KMS-11 (cell line): Measurements from ENCODE around the gene MYH14.
"Not testable (repeated sequence)": the region's sequence is repeated elsewhere in the genome, so short reads cannot be mapped to it uniquely, and the experiment has no call there.

ENCODE experiments used
- H2AFZ ChIP-seq: fragments of 200-600 bp; sonication (generic); 2 replicates; pipeline ENCODE4 v1.6.1; 2016; ENCODE audit warnings: antibody characterized with exemption, mixed run types, low read depth
- H3K27ac ChIP-seq: fragments of 200-600 bp; sonication (generic); 2 replicates; pipeline ENCODE4 v1.6.1; 2016; ENCODE audit warnings: mild to moderate bottlenecking, mixed run types
- H3K27me3 ChIP-seq: fragments of 200-600 bp; sonication (generic); 2 replicates; pipeline ENCODE4 v1.6.1; 2017; ENCODE audit warnings: mild to moderate bottlenecking, low read depth, mixed run types, moderate library complexity; ENCODE audit not compliant: insufficient read depth
- H3K36me3 ChIP-seq: fragments of 200-600 bp; sonication (generic); 2 replicates; pipeline ENCODE4 v1.6.1; 2017; ENCODE audit warnings: mild to moderate bottlenecking, mixed run types; ENCODE audit not compliant: insufficient read depth
- H3K4me1 ChIP-seq: fragments of 200-600 bp; sonication (generic); 2 replicates; pipeline ENCODE4 v1.6.1; 2016; ENCODE audit warnings: mild to moderate bottlenecking, low read depth, mixed run types; ENCODE audit not compliant: poor library complexity, severe bottlenecking
- H3K4me2 ChIP-seq: fragments of 200-600 bp; sonication (generic); 2 replicates; pipeline ENCODE4 v1.7.0; 2016; ENCODE audit warnings: mild to moderate bottlenecking, mixed run types
- H3K4me3 ChIP-seq: fragments of 200-600 bp; sonication (generic); IDR thresholded peaks from 2 replicates; pipeline ENCODE4 v1.6.1; 2017; ENCODE audit warnings: low read depth, low read length, mixed read lengths; ENCODE audit not compliant: insufficient read depth
- H3K79me2 ChIP-seq: fragments of 200-600 bp; sonication (generic); 2 replicates; pipeline ENCODE4 v1.6.1; 2016; ENCODE audit warnings: low read depth, mixed run types; ENCODE audit not compliant: insufficient read depth
- H3K9ac ChIP-seq: fragments of 200-600 bp; sonication (generic); 2 replicates; pipeline ENCODE4 v1.6.1; 2016; ENCODE audit warnings: mild to moderate bottlenecking, mixed run types
- H4K20me1 ChIP-seq: fragments of 200-600 bp; sonication (generic); 2 replicates; pipeline ENCODE4 v1.6.1; 2016; ENCODE audit warnings: mild to moderate bottlenecking, mixed run types; ENCODE audit not compliant: insufficient read depth
- TF ChIP-seq, protein P1 (sequence below): fragments of 200-600 bp; sonication (generic); conservative IDR thresholded peaks from 2 replicates; pipeline ENCODE4 v1.6.1; 2017; ENCODE audit warnings: low read depth, mild to moderate bottlenecking, antibody characterized with exemption, low read length, moderate library complexity, mixed read lengths

Gene MYH14

DNA sequence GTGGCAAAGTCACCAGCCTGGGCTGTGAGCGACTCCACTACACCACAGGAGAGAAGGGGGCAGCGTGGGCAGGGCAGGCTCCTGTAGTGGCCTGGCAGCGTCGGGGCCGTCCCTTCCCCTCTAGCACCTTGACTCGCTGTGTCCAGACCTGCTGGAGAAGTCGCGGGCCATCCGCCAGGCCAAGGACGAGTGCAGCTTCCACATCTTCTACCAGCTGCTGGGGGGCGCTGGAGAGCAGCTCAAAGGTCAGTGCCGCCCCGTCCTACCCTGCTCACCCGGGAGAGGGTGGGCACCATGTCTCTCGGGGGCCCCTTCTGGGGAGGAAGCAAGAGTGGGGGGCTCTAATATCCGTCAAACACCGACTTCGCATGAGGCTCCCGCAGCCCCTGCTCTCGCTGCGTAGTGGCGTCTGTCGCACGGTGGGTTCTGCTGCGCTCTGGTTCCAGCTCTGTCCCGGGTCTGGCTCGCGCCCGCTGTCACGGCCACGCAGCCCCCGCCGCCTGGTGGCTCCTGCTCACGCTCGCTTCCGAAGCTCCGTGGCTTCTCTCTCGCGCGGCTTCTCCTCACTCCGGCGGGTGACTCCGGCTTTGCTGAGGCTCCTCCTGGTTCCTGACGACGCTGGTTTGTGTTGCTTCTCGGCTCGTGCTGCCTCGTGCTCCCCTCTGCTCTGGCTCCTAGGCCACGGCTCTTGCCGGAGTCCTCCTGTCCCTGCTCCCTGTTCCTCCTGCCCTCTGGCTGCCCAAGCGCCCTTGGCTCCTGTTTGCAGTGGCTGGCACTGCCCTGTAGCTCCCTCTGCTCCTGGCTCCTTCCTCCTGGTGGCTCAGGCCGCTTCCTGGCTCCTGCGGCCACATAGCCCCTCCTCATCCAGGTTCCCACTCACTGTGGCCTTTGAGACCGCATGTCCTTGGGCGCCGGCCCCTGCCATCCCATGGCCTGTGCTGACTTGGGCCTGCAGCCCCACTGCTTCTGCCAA lies 27.2 kb downstream of the MYH14 start:
- no peak overlapping the region for H3K9ac ChIP-seq
- no peaks in the 10 kb centered on the region for H3K27me3 ChIP-seq
- no peak overlapping the region for H2AFZ ChIP-seq
- no peak overlapping the region for H3K4me3 ChIP-seq
- no peaks in the 10 kb centered on the region for H4K20me1 ChIP-seq
- H3K79me2 ChIP-seq = no peaks in the 10 kb centered on the region
- no peaks in the 10 kb centered on the region for H3K4me1 ChIP-seq
- H3K27ac ChIP-seq = no peak overlapping the region
- H3K36me3 ChIP-seq = no peaks in the 10 kb centered on the region
- TF ChIP-seq, protein P1, sequence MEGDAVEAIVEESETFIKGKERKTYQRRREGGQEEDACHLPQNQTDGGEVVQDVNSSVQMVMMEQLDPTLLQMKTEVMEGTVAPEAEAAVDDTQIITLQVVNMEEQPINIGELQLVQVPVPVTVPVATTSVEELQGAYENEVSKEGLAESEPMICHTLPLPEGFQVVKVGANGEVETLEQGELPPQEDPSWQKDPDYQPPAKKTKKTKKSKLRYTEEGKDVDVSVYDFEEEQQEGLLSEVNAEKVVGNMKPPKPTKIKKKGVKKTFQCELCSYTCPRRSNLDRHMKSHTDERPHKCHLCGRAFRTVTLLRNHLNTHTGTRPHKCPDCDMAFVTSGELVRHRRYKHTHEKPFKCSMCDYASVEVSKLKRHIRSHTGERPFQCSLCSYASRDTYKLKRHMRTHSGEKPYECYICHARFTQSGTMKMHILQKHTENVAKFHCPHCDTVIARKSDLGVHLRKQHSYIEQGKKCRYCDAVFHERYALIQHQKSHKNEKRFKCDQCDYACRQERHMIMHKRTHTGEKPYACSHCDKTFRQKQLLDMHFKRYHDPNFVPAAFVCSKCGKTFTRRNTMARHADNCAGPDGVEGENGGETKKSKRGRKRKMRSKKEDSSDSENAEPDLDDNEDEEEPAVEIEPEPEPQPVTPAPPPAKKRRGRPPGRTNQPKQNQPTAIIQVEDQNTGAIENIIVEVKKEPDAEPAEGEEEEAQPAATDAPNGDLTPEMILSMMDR = no peak
- H3K4me2 ChIP-seq = no peak overlapping the region

DNA sequence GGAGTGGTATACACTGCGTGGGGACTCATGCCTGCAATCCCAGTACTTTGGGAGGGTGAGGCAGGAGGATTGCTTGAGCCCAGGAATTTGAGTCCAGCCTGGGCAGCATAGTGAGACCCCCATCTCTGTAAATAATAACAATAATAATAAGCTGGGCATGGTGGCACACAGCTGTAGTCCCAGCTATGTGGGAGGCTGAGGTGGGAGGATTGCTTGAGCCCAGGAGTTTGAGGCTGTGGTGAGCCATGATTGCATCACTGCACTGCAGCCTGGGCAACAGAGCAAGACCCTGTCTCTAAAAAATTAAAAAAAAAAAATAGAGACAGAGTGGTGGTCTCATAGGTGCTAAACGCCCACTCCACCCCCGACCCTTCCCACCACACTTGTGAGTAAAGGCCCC lies 28.0 kb downstream of the MYH14 start:
- not testable (repeated sequence) for H4K20me1 ChIP-seq, H3K79me2 ChIP-seq, H3K4me2 ChIP-seq

DNA sequence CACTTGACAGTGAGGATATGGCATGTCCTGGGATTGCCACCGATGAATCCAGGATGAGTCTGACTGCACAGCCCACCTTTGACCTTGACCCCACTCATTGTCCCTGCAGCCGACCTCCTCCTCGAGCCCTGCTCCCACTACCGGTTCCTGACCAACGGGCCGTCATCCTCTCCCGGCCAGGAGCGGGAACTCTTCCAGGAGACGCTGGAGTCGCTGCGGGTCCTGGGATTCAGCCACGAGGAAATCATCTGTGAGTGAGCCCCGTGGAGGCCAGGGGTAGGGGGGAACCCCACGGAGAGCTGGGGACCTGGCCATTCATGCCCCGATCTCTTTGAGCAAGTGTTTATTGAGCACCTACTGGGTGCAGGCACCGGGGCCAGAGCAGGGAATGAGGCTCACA lies 28.4 kb downstream of the MYH14 start:
- H3K27me3 ChIP-seq = no peaks in the 10 kb centered on the region
- H3K4me1 ChIP-seq = no peaks in the 10 kb centered on the region
- no peaks in the 10 kb centered on the region for H3K36me3 ChIP-seq
- no peak overlapping the region for H2AFZ ChIP-seq
- H3K27ac ChIP-seq = no peak overlapping the region
- TF ChIP-seq, protein P1 = no peak
- H4K20me1 ChIP-seq = no peaks in the 10 kb centered on the region
- H3K79me2 ChIP-seq = no peaks in the 10 kb centered on the region
- H3K4me2 ChIP-seq = no peak overlapping the region
- H3K4me3 ChIP-seq = no peak overlapping the region
- no peak overlapping the region for H3K9ac ChIP-seq

More for the DNA sequence above, 28.0 kb downstream of the MYH14 start:
- not testable (repeated sequence) for H3K27me3 ChIP-seq, H3K4me1 ChIP-seq, H3K9ac ChIP-seq, H3K36me3 ChIP-seq, H3K4me3 ChIP-seq, H2AFZ ChIP-seq, H3K27ac ChIP-seq

DNA sequence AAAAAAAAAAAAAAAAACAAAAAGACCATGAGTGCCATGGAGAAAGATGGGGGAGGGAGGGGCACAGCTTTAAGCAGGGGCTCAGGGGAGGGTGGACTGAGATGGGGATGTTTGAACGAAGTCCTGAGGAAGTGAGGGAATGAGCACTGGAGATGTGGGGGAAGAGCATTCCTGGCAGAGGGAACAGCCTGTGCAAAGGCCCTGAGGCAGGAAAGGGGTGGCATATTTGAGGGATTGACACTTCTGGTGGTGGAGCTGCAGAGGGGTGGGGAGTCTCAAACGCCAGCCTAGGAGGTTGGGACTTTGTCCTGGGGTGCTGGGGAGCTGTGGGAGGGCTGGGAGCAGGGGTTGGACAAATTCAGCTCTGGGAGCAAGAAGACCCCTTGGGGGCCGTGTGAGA lies 29.2 kb downstream of the MYH14 start:
- Histone ChIP-seq H3K4me3 (no peak overlapping the region), H2AFZ (no peak overlapping the region), H4K20me1 (no peaks in the 10 kb centered on the region), H3K36me3 (no peaks in the 10 kb centered on the region), H3K4me2 (no peak overlapping the region), H3K27me3 (no peaks in the 10 kb centered on the region), H3K9ac (no peak overlapping the region), H3K4me1 (no peaks in the 10 kb centered on the region), H3K27ac (no peak overlapping the region), H3K79me2 (no peaks in the 10 kb centered on the region)
- TF ChIP-seq, protein P1 = no peak

DNA sequence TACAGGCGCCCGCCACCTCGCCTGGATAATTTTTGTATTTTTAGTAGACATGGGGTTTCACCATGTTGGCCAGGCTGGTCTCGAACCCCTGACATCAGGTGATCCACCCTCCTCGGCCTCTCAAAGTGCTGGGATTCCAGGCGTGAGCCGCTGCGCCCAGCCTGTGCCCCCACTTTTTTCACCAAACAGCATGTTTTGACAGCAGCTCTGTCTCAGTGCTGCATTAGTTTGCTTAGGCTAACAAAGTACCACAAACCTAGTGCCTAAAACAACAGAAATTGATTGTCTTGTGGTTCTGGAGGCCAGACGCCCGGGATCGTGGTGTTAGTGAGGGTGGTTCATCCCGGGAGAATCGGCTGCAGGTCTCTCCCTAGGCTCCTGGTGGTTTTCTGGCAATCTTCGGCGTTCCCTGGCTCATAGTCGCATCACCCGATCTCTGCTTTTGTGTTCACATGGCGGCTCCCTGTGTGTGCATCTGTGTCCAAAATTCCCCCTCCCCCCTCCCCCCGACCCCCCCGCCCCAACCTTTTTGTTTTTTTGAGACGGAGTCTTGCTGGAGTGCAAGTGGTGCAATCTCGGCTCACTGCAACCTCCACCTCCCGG lies 30.0 kb downstream of the MYH14 start:
- Histone ChIP-seq H3K4me1 (no peaks in the 10 kb centered on the region), H2AFZ (no peak overlapping the region), H4K20me1 (no peaks in the 10 kb centered on the region), H3K79me2 (no peaks in the 10 kb centered on the region), H3K27me3 (no peaks in the 10 kb centered on the region), H3K4me2 (no peak overlapping the region), H3K36me3 (no peaks in the 10 kb centered on the region), H3K9ac (no peak overlapping the region), H3K4me3 (no peak overlapping the region), H3K27ac (no peak overlapping the region)
- TF ChIP-seq, protein P1 = no peak

DNA sequence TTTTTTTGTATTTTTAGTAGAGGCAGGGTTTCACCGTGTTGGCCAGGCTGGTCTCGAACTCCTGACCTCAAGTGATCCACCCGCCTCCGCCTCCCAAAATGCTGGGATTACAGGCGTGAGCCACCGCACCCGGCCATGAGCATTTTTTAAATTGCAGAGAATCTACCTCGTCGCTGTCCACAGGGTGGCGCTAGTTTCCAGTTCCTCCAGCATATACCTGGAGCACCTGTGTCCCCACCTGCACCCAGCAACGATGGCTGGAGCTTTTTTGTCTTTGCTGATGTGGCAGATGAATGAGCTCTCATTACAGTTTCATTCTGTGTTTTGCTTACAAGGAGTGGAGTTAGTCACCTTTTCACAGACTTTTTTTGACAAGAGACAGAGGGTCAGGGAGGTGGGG lies 34.1 kb downstream of the MYH14 start:
- not testable (repeated sequence) for H3K4me2 ChIP-seq, H3K9ac ChIP-seq, H4K20me1 ChIP-seq, H2AFZ ChIP-seq, H3K27me3 ChIP-seq, H3K27ac ChIP-seq, H3K4me3 ChIP-seq, H3K79me2 ChIP-seq, H3K4me1 ChIP-seq, H3K36me3 ChIP-seq
